Left lung (tissue), 10 donors: ENCODE data around the gene SRP68. TPM values are rescaled to one million over a fixed set of nuclear protein-coding genes. Genes with fewer than 3 reads are reported as not detected.
"Not testable (repeated sequence)": the region's sequence is repeated elsewhere in the genome, so short reads cannot be mapped to it uniquely, and the experiment has no call there.

Source experiments
- ATAC-seq: fragments of 200-7000 bp; cut with Tn5 transposase; one replicate; pipeline ENCODE4 v1.9.1; 2020; ENCODE audit warnings: moderate library complexity
- DNase-seq, 4 donors: peaks; one replicate each; pipeline ENCODE4 v3.0.0-alpha.2; 2013 to 2020
- H3K27ac ChIP-seq, 2 donors: fragments of 200-600 bp; sonication (generic) in 1 of 2; one replicate each; pipeline versions ENCODE4 v1.5.0 to v1.8.0; 2020 to 2021
- H3K27me3 ChIP-seq, 2 donors: fragments of 200-600 bp; sonication (generic) in 1 of 2; one replicate each; pipeline versions ENCODE4 v1.5.0 to v1.8.0; 2020 to 2021
- H3K36me3 ChIP-seq, 2 donors: fragments of 200-600 bp; sonication (generic) in 1 of 2; one replicate each; pipeline versions ENCODE4 v1.5.0 to v1.8.0; 2020 to 2021
- H3K4me1 ChIP-seq, 2 donors: fragments of 200-600 bp; one replicate each; pipeline ENCODE4 v1.8.0; 2021
- H3K4me3 ChIP-seq, 2 donors: fragments of 200-600 bp; sonication (generic) in 1 of 2; one replicate each; pipeline versions ENCODE4 v1.5.0 to v1.8.0; 2020 to 2021; ENCODE audit warnings: mild to moderate bottlenecking in 1 of 2
- H3K9me3 ChIP-seq, 2 donors: fragments of 200-600 bp; sonication (generic) in 1 of 2; one replicate each; pipeline versions ENCODE4 v1.5.0 to v1.8.0; 2020 to 2021
- intact Hi-C, 2 donors: fragments of 100-400 bp; cut with DNase I; formaldehyde crosslinking; loops; one replicate each; pipeline versions ENCODE4 v1.11.2 to v1.14.2; 2022
- polyA plus RNA-seq, 6 donors: library from polyadenylated mRNA; unstranded; fragments of 120-200 nt; gene quantifications; one replicate each; pipeline ENCODE4 v1.2.1, GENCODE V29; 2013; ENCODE audit not compliant: insufficient read length in 6 of 6
- total RNA-seq, 2 donors: library from RNA; stranded (reverse); fragmentation: NEBNext Ultra II Directional; extraction: Animal tissue kit (Norgen Biotek cat#: 25700); gene quantifications; one replicate each; pipeline ENCODE4 v1.2.1, GENCODE V29; 2021
- TF ChIP-seq, protein P1 (sequence below), 2 donors: fragments of 200-600 bp; sonication (generic) in 1 of 2; IDR thresholded peaks; one replicate each; pipeline versions ENCODE4 v1.5.0 to v1.8.0; 2021; ENCODE audit warnings: antibody characterized with exemption in 2 of 2
- donor health status: DM: no; HTN: yes; CAD: no.
- donor health status: DM: no; HTN: no; CAD: no.

The SRP68 gene
- total and polyA plus RNA-seq, 8 donors, result 61.0 to 104 (median 97.8) TPM

GRCh38 chr17:76071531-76072147 lies 678 bp downstream of the SRP68 start:
- Histone ChIP-seq H3K4me1 (peaks cover 19 to 57% of the 10 kb centered on the region in 2 donors), H3K36me3 (peaks cover 0 to 29% of the 10 kb centered on the region in 2 donors), H3K27ac (peak overlapping the region in 1 of 2 donors; percentile 73), H3K4me3 (peak overlapping the region; percentile 77 to 79), H3K9me3 (no peaks in the 10 kb centered on the region), H3K27me3 (peaks cover 33 to 34% of the 10 kb centered on the region in 2 donors)
- TF ChIP-seq, protein P1, sequence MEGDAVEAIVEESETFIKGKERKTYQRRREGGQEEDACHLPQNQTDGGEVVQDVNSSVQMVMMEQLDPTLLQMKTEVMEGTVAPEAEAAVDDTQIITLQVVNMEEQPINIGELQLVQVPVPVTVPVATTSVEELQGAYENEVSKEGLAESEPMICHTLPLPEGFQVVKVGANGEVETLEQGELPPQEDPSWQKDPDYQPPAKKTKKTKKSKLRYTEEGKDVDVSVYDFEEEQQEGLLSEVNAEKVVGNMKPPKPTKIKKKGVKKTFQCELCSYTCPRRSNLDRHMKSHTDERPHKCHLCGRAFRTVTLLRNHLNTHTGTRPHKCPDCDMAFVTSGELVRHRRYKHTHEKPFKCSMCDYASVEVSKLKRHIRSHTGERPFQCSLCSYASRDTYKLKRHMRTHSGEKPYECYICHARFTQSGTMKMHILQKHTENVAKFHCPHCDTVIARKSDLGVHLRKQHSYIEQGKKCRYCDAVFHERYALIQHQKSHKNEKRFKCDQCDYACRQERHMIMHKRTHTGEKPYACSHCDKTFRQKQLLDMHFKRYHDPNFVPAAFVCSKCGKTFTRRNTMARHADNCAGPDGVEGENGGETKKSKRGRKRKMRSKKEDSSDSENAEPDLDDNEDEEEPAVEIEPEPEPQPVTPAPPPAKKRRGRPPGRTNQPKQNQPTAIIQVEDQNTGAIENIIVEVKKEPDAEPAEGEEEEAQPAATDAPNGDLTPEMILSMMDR (IDR thresholded peaks at IDR 0.05), result no peak
- DNase-seq (no peak), ATAC-seq (peak; percentile 1)
- intact Hi-C loops, result no loop called here

DNA sequence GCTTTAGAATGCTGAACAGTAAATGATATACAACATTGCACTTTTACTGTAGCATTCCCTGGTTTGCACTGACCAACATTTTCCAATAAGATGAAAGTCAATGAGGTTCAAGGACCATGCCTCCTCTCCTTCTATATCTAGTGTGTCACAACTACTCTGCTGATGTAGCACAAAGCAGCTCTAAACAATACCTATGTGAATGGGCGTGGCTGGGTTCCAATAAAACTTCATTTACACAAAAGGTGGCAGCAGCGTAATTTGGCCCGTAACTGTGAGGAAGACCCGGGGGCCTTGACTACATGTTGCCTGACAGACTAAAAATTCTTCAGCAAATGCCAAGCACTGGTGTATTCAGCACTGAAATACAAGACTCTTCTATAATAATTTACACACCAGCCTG lies 6.5 kb downstream of the SRP68 start:
- H3K9me3 ChIP-seq, result no peaks in the 10 kb centered on the region
- no peaks in the 10 kb centered on the region for H3K27me3 ChIP-seq
- H3K36me3 ChIP-seq, result peaks cover 0 to 84% of the 10 kb centered on the region in 2 donors
- no peak overlapping the region for H3K27ac ChIP-seq
- intact Hi-C loops, result no loop called here
- TF ChIP-seq, protein P1 (IDR thresholded peaks at IDR 0.05), result no peak
- peaks cover under 1 to 15% of the 10 kb centered on the region in 2 donors for H3K4me1 ChIP-seq
- no peak for DNase-seq
- ATAC-seq, result no peak
- no peak overlapping the region for H3K4me3 ChIP-seq

DNA sequence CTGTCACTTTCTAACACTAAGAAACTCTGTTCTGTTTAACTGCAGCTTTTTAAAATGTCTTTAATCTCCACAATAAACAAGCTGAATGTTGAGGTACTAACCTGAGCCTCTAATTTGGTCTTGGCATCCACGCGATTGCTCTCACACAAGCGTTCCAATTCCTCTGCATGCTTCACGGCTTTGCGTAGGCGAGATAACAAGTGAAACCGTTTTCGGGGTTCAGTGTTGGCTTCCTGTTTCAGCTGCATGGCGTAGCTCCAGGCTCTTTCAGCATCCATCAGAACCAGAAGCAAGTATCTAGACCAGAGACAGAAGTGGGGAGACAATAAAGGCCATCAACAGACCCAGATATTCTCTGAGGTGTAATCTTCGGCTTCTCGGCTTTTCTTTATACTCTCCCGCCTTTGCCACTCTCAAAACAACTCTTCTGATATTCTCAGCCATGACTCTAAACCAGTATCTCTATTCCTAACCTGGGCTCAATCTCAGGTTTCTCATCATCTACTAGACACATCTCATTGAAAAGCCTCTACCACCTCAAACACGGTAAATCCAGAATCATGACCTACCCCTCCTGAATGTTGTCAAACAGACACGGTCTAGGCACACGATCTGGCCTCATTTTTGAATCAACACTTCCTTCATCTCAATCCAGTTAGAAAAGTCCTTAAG lies 8.3 kb downstream of the SRP68 start:
- DNase-seq (no peak), ATAC-seq (no peak)
- H3K27me3 ChIP-seq, result no peaks in the 10 kb centered on the region
- H3K27ac ChIP-seq, result no peak overlapping the region
- H3K4me1 ChIP-seq, result peaks cover 0 to 3% of the 10 kb centered on the region in 2 donors
- intact Hi-C loops, result no loop called here
- H3K4me3 ChIP-seq, result no peak overlapping the region
- peaks cover 0 to 96% of the 10 kb centered on the region in 2 donors for H3K36me3 ChIP-seq
- TF ChIP-seq, protein P1 (IDR thresholded peaks at IDR 0.05), result no peak
- no peaks in the 10 kb centered on the region for H3K9me3 ChIP-seq

GRCh38 chr17:76058264-76058663 lies 14.1 kb downstream of the SRP68 start:
- H3K27ac ChIP-seq, H3K27me3 ChIP-seq, intact Hi-C loops, DNase-seq, H3K4me1 ChIP-seq, H3K4me3 ChIP-seq, ATAC-seq, H3K9me3 ChIP-seq: not testable (repeated sequence)
- peaks cover 0 to 96% of the 10 kb centered on the region in 2 donors for H3K36me3 ChIP-seq

DNA sequence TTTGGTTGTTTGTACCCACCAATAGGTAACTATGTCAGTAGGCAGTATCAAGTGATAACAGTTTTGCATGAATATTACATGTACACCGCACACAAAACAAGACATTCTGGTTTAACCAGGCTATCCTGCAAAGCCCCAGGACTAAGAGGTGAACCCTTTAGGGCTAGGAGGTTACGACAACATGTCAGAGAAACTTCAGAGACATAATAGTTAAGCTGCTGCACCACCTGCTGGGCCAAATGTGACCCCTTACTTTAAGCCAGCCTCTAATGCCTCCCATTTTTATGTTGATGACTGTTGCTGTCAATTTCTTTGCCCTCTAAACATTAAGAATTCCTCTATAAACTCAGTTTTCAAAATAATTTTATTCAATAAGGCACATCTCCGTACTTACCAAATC lies 15.4 kb downstream of the SRP68 start:
- peaks cover 0 to 100% of the 10 kb centered on the region in 2 donors for H3K36me3 ChIP-seq
- peaks cover 0 to 7% of the 10 kb centered on the region in 2 donors for H3K4me1 ChIP-seq
- intact Hi-C loops, result no loop called here
- peak; percentile 32 for ATAC-seq
- H3K9me3 ChIP-seq, result no peaks in the 10 kb centered on the region
- TF ChIP-seq, protein P1 (IDR thresholded peaks at IDR 0.05), result no peak
- H3K27ac ChIP-seq, result no peak overlapping the region
- no peaks in the 10 kb centered on the region for H3K27me3 ChIP-seq
- DNase-seq, result no peak
- H3K4me3 ChIP-seq, result no peak overlapping the region
